Aorta (tissue), 5 donors: ENCODE data around the gene MYLK. TPM values are rescaled to one million over a fixed set of nuclear protein-coding genes. Genes with fewer than 3 reads are reported as not detected.
"Not testable (repeated sequence)": the region's sequence is repeated elsewhere in the genome, so short reads cannot be mapped to it uniquely, and the experiment has no call there.

Source experiments
- ATAC-seq: fragments of 200-7000 bp; cut with Tn5 transposase; one replicate; pipeline ENCODE4 v1.9.1; 2022; ENCODE audit warnings: moderate library complexity; ENCODE audit not compliant: low FRiP score
- DNase-seq, 2 donors: peaks; one replicate each; pipeline ENCODE4 v3.0.0-alpha.2; 2020
- H3K27ac ChIP-seq, 2 donors: one replicate each; pipeline ENCODE4 v1.5.1; 2013; ENCODE audit warnings: low read length in 2 of 2, mild to moderate bottlenecking in 2 of 2, moderate library complexity in 2 of 2, control low read depth in 1 of 2, inconsistent platforms in 1 of 2, low read depth in 1 of 2
- H3K27me3 ChIP-seq, 2 donors: one replicate each; pipeline ENCODE4 v1.6.1; 2013; ENCODE audit warnings: control low read depth in 1 of 2, low read length in 1 of 2, mild to moderate bottlenecking in 1 of 2, moderate library complexity in 1 of 2; ENCODE audit not compliant: insufficient read depth in 2 of 2, control insufficient read depth in 1 of 2
- H3K36me3 ChIP-seq, 2 donors: one replicate each; pipeline ENCODE4 v1.6.1; 2013; ENCODE audit warnings: control low read depth in 1 of 2, low read length in 1 of 2, mild to moderate bottlenecking in 1 of 2; ENCODE audit not compliant: insufficient read depth in 2 of 2, control insufficient read depth in 1 of 2
- H3K4me1 ChIP-seq, 2 donors: one replicate each; pipeline ENCODE4 v1.6.1; 2013; ENCODE audit warnings: low read length in 2 of 2, control low read depth in 1 of 2, mild to moderate bottlenecking in 1 of 2, moderate library complexity in 1 of 2; ENCODE audit not compliant: insufficient read depth in 2 of 2, control insufficient read depth in 1 of 2
- H3K4me3 ChIP-seq, 2 donors: one replicate each; pipeline ENCODE4 v1.5.1; 2013; ENCODE audit warnings: low read length in 2 of 2, control low read depth in 1 of 2, mild to moderate bottlenecking in 1 of 2
- H3K9me3 ChIP-seq: one replicate; pipeline ENCODE4 v1.6.1; 2013; ENCODE audit warnings: mild to moderate bottlenecking, low read length; ENCODE audit not compliant: control insufficient read depth
- WGBS, 2 donors: extraction: QIAGEN DNeasy Blood & Tissue Kit; methylation state at CpG; one replicate each; pipeline ENCODE4 v1.1.7; 2013; 5-methylcytosine and 5-hydroxymethylcytosine counted together
- intact Hi-C, 2 donors: fragments of 100-400 bp; cut with DNase I; formaldehyde crosslinking; loops; one replicate each; pipeline versions ENCODE4 v1.14.2 to v1.15.0; 2022
- polyA plus RNA-seq, 2 donors: library from polyadenylated mRNA; stranded (reverse); fragments of 200-250 nt; gene quantifications; one replicate each; pipeline ENCODE4 v1.2.3, GENCODE V29; 2013
- total RNA-seq, 2 donors: library from RNA; stranded (reverse); fragmentation: NEBNext Ultra II Directional; extraction: Animal tissue kit (Norgen Biotek cat#: 25700); gene quantifications; one replicate each; pipeline ENCODE4 v1.2.1, GENCODE V29; 2021
- donor health status: healthy with polysubstance abuse.
- donor health status: Bipolar disorder and iron deficiency.
- donor health status: DM: no; HTN: no; CAD: no.
- donor health status: DM: no; HTN: no; CAD: no.
- donor health status: DM: yes; HTN: yes; CAD: no.

Gene MYLK
- total and polyA plus RNA-seq, 4 donors, result 134 to 786 (median 314) TPM

- Histone ChIP-seq H3K27me3 (no peaks in the 10 kb centered on the region), H3K27ac (peak overlapping the region in 1 of 2 donors; percentile 10), H3K4me3 (no peak overlapping the region), H3K36me3 (peaks cover 0 to 22% of the 10 kb centered on the region in 2 donors), H3K9me3 (no peaks in the 10 kb centered on the region), H3K4me1 (peaks cover 0 to 10% of the 10 kb centered on the region in 2 donors)
- WGBS, 2 donors, result 81 to 83% methylated on average over 7 of the region's 7 CpGs
- no peak for DNase-seq
- no peak for ATAC-seq
- intact Hi-C loops, result no loop called here
Measured at GRCh38 chr3:123621850-123622189, 262.3 kb downstream of the MYLK start.

- WGBS, 2 donors, result 66 to 67% methylated on average over 7 of the region's 7 CpGs
- H3K4me1 ChIP-seq, result peaks cover 0 to 10% of the 10 kb centered on the region in 2 donors
- peak overlapping the region in 1 of 2 donors; percentile 33 for H3K27ac ChIP-seq
- H3K36me3 ChIP-seq, result peaks cover 0 to 18% of the 10 kb centered on the region in 2 donors
- DNase-seq (no peak), ATAC-seq (peak; percentile 8)
- no peak overlapping the region for H3K4me3 ChIP-seq
- intact Hi-C loops, result no loop called here
- H3K27me3 ChIP-seq, result no peaks in the 10 kb centered on the region
- H3K9me3 ChIP-seq, result no peaks in the 10 kb centered on the region
Measured at GRCh38 chr3:123621186-123621849, 262.8 kb downstream of the MYLK start.

- Histone ChIP-seq H3K4me1 (peaks cover 0 to 10% of the 10 kb centered on the region in 2 donors), H3K4me3 (no peak overlapping the region), H3K36me3 (peaks cover 0 to 17% of the 10 kb centered on the region in 2 donors), H3K27me3 (no peaks in the 10 kb centered on the region), H3K27ac (peak overlapping the region; percentile 34 to 82), H3K9me3 (no peaks in the 10 kb centered on the region)
- intact Hi-C loops, result no loop called here
- DNase-seq (no peak), ATAC-seq (peak; percentile 53)
- 5 to 11% methylated on average over 8 of the region's 8 CpGs for WGBS, 2 donors
Measured at GRCh38 chr3:123620343-123620742, 263.8 kb downstream of the MYLK start.

- peak; percentile 91 to 92 for DNase-seq
- WGBS, 2 donors, result 3 to 7% methylated on average over 5 of the region's 5 CpGs
- Histone ChIP-seq H3K4me3 (no peak overlapping the region), H3K9me3 (no peaks in the 10 kb centered on the region), H3K36me3 (peaks cover 0 to 11% of the 10 kb centered on the region in 2 donors), H3K27me3 (no peaks in the 10 kb centered on the region), H3K4me1 (peaks cover 0 to 10% of the 10 kb centered on the region in 2 donors), H3K27ac (peak overlapping the region in 1 of 2 donors; percentile 85)
- intact Hi-C loops, result no loop called here
- ATAC-seq, result peak; percentile 58
Measured at GRCh38 chr3:123618768-123619484, 265.2 kb downstream of the MYLK start.

- no peak for DNase-seq
- Histone ChIP-seq H3K27me3 (no peaks in the 10 kb centered on the region), H3K36me3 (peaks cover 0 to 11% of the 10 kb centered on the region in 2 donors), H3K4me3 (no peak overlapping the region), H3K9me3 (no peaks in the 10 kb centered on the region), H3K27ac (peak overlapping the region; percentile 9 to 85), H3K4me1 (peaks cover 0 to 10% of the 10 kb centered on the region in 2 donors)
- WGBS, 2 donors, result 12 to 13% methylated on average over 7 of the region's 7 CpGs
- intact Hi-C loops, result no loop called here
- no peak for ATAC-seq
Measured at GRCh38 chr3:123618076-123618708, 265.9 kb downstream of the MYLK start.

GRCh38 chr3:123616593-123616992 lies 267.5 kb downstream of the MYLK start:
- no peak overlapping the region for H3K4me3 ChIP-seq
- intact Hi-C loops, result no loop called here

GRCh38 chr3:123613543-123613942 lies 270.6 kb downstream of the MYLK start:
- WGBS, 2 donors, result 0 to 10% methylated on average over 2 of the region's 2 CpGs
- no peaks in the 10 kb centered on the region for H3K27me3 ChIP-seq
- no peak overlapping the region for H3K4me3 ChIP-seq
- no peak for DNase-seq
- ATAC-seq, result peak; percentile 53
- H3K36me3 ChIP-seq, result peaks cover 5 to 12% of the 10 kb centered on the region in 2 donors
- no peak overlapping the region for H3K27ac ChIP-seq
- intact Hi-C loops, result no loop called here
- H3K4me1 ChIP-seq, result peaks cover 0 to 11% of the 10 kb centered on the region in 2 donors
- no peaks in the 10 kb centered on the region for H3K9me3 ChIP-seq

More at GRCh38 chr3:123616593-123616992, 267.5 kb downstream of the MYLK start:
- Histone ChIP-seq H3K27me3 (no peaks in the 10 kb centered on the region), H3K27ac (peak overlapping the region in 1 of 2 donors; percentile 53), H3K4me1 (peaks cover 0 to 11% of the 10 kb centered on the region in 2 donors), H3K36me3 (peaks cover 3 to 9% of the 10 kb centered on the region in 2 donors), H3K9me3 (no peaks in the 10 kb centered on the region)
- 37 to 50% methylated on average over 6 of the region's 6 CpGs for WGBS, 2 donors
- no peak for DNase-seq
- no peak for ATAC-seq

GRCh38 chr3:123611674-123612073 lies 272.5 kb downstream of the MYLK start:
- ATAC-seq, H3K36me3 ChIP-seq, H3K4me3 ChIP-seq, intact Hi-C loops, H3K27me3 ChIP-seq, DNase-seq, H3K4me1 ChIP-seq, H3K9me3 ChIP-seq: not testable (repeated sequence)
- 83 to 90% methylated on average over 7 of the region's 7 CpGs for WGBS, 2 donors
- H3K27ac ChIP-seq, result peak overlapping the region; percentile 1 to 27
